ENCODE measurements around the gene RAPGEF4. TPM values are rescaled to one million over a fixed set of nuclear protein-coding genes. Genes with fewer than 3 reads are reported as not detected.

Gene RAPGEF4
- total RNA-seq, 4 donors from 2014 or later: 2.8 to 73.4 (median 6.9) TPM

GRCh38 chr2:172765662-172766061 is 30.0 kb downstream of the RAPGEF4 start:
- DNase-seq: no peak
- Histone ChIP-seq H3K27me3 (no peaks in the 10 kb centered on the region), H3K9me3 (no peaks in the 10 kb centered on the region), H3K27ac (no peak overlapping the region), H3K4me1 (no peaks in the 10 kb centered on the region), H3K36me3 (no peaks in the 10 kb centered on the region), H3K4me3 (no peak overlapping the region)
- TF ChIP-seq POLR2A (IDR thresholded peaks at IDR 0.05): no peak
- TF ChIP-seq CTCF (IDR thresholded peaks at IDR 0.05): no peak

GRCh38 chr2:172768401-172768800 is 32.8 kb downstream of the RAPGEF4 start:
- DNase-seq: no peak
- Histone ChIP-seq H3K36me3 (no peaks in the 10 kb centered on the region), H3K4me1 (no peaks in the 10 kb centered on the region), H3K9me3 (no peaks in the 10 kb centered on the region), H3K4me3 (no peak overlapping the region), H3K27me3 (no peaks in the 10 kb centered on the region), H3K27ac (no peak overlapping the region)
- no peak for TF ChIP-seq CTCF (IDR thresholded peaks at IDR 0.05)
- no peak for TF ChIP-seq POLR2A (IDR thresholded peaks at IDR 0.05)

- TF ChIP-seq CTCF (IDR thresholded peaks at IDR 0.05) (no peak), POLR2A (IDR thresholded peaks at IDR 0.05) (no peak)
- H3K36me3 ChIP-seq: no peaks in the 10 kb centered on the region
- H3K27me3 ChIP-seq: no peaks in the 10 kb centered on the region
- no peaks in the 10 kb centered on the region for H3K9me3 ChIP-seq
- DNase-seq: no peak
- no peak overlapping the region for H3K4me3 ChIP-seq
- H3K27ac ChIP-seq: no peak overlapping the region
- H3K4me1 ChIP-seq: no peaks in the 10 kb centered on the region
Observed at GRCh38 chr2:172769879-172770278, 34.2 kb downstream of the RAPGEF4 start.

- no peak for DNase-seq
- no peak overlapping the region for H3K27ac ChIP-seq
- TF ChIP-seq POLR2A (IDR thresholded peaks at IDR 0.05): no peak
- no peak for TF ChIP-seq CTCF (IDR thresholded peaks at IDR 0.05)
- no peak overlapping the region for H3K4me3 ChIP-seq
- no peaks in the 10 kb centered on the region for H3K9me3 ChIP-seq
- no peaks in the 10 kb centered on the region for H3K4me1 ChIP-seq
- H3K36me3 ChIP-seq: no peaks in the 10 kb centered on the region
- no peaks in the 10 kb centered on the region for H3K27me3 ChIP-seq
Observed at GRCh38 chr2:172770887-172771286, 35.2 kb downstream of the RAPGEF4 start.

GRCh38 chr2:172772633-172773032 is 37.0 kb downstream of the RAPGEF4 start:
- H3K9me3 ChIP-seq: no peaks in the 10 kb centered on the region
- no peak overlapping the region for H3K4me3 ChIP-seq
- TF ChIP-seq POLR2A (IDR thresholded peaks at IDR 0.05) (no peak), CTCF (IDR thresholded peaks at IDR 0.05) (no peak)
- no peaks in the 10 kb centered on the region for H3K36me3 ChIP-seq
- no peak for DNase-seq
- H3K27me3 ChIP-seq: no peaks in the 10 kb centered on the region
- no peaks in the 10 kb centered on the region for H3K4me1 ChIP-seq
- H3K27ac ChIP-seq: no peak overlapping the region

GRCh38 chr2:172774302-172774701 is 38.7 kb downstream of the RAPGEF4 start:
- H3K27me3 ChIP-seq: no peaks in the 10 kb centered on the region
- DNase-seq: no peak
- H3K27ac ChIP-seq: no peak overlapping the region
- H3K4me1 ChIP-seq: no peaks in the 10 kb centered on the region
- TF ChIP-seq POLR2A (IDR thresholded peaks at IDR 0.05) (no peak), CTCF (IDR thresholded peaks at IDR 0.05) (no peak)
- H3K4me3 ChIP-seq: no peak overlapping the region
- no peaks in the 10 kb centered on the region for H3K36me3 ChIP-seq
- H3K9me3 ChIP-seq: no peaks in the 10 kb centered on the region

All from Peyer's patch (tissue), 4 donors.